Measurements from ENCODE around the gene CDH22. TPM values are rescaled to one million over a fixed set of nuclear protein-coding genes. Genes with fewer than 3 reads are reported as not detected.

The CDH22 gene
- total and polyA plus RNA-seq, 10 of the 15 experiments (the other 5 are each of a cell fraction or from before 2014, with no cell fraction given) = not detected

- ATAC-seq = no peak
- no peaks in the 10 kb centered on the region for H3K36me3 ChIP-seq (ENCODE audit: control insufficient read depth in 2 of 2, insufficient read depth in 2 of 2, low read length in 1 of 2)
- H3K9me3 ChIP-seq (replicated peaks; ENCODE audit: control insufficient read depth, insufficient read depth, low read length) = no peaks in the 10 kb centered on the region
- ChIA-PET SMC1A (ENCODE audit: uncharacterized antibody, unreplicated experiment) (no interaction called here), CTCF (no interaction called here), RAD21 (ENCODE audit: unreplicated experiment) (no interaction called here), POLR2A (interaction anchor here (0.6 kb wide), 1 partner anchor 16 kb away, joined by 3 read pairs; no protein-coding TSS in a partner anchor)
- no peak for DNase-seq (ENCODE audit: low read depth, low spot score)
- no peak overlapping the region for H2AFZ ChIP-seq (ENCODE audit: control insufficient read depth, low read depth, low read length)
- H4K20me1 ChIP-seq (ENCODE audit: control insufficient read depth, insufficient read depth) = no peaks in the 10 kb centered on the region
- H3K4me3 ChIP-seq = no peak overlapping the region
- H3K9ac ChIP-seq (ENCODE audit: control insufficient read depth, insufficient read depth, low read length) = no peak overlapping the region
- no TSS peak for BruUV-seq (replicated peaks)
- no peak overlapping the region for H3K4me2 ChIP-seq (ENCODE audit: control insufficient read depth, insufficient read depth)
- FAIRE-seq = no peak
- intact Hi-C loops (cut with micrococcal nuclease; ENCODE audit: unreplicated experiment) = no loop called here
- 38% methylated on average over 14 of the region's 18 CpGs for WGBS (ENCODE audit: insufficient coverage, insufficient replicate concordance, low lambda C conversion rate, missing lambda C conversion rate)
- no peak overlapping the region for H3K27ac ChIP-seq (ENCODE audit: control insufficient read depth, insufficient read depth)
- no peaks in the 10 kb centered on the region for H3K4me1 ChIP-seq (ENCODE audit: control insufficient read depth, insufficient read depth, low read length)
- H3K79me2 ChIP-seq (ENCODE audit: control insufficient read depth, insufficient read depth, low read length) = no peaks in the 10 kb centered on the region
- no peak for TF ChIP-seq ASH2L (IDR thresholded peaks at IDR 0.05; ENCODE audit: borderline replicate concordance, low read depth)
- TF ChIP-seq LARP7 (IDR thresholded peaks at IDR 0.05) = no peak
- no peak for TF ChIP-seq POLR2AphosphoS5 (IDR thresholded peaks at IDR 0.05; ENCODE audit: low read length)
- no peak for TF ChIP-seq RFX5 (IDR thresholded peaks at IDR 0.05; ENCODE audit: low read depth, low read length)
- TF ChIP-seq BHLHE40 (IDR thresholded peaks at IDR 0.05; ENCODE audit: borderline replicate concordance in 1 of 2, low read depth in 2 of 2, low read length in 1 of 2) = no peak
- no peak for TF ChIP-seq SREBF2 (IDR thresholded peaks at IDR 0.05; ENCODE audit: low read length)
- no peak for TF ChIP-seq E4F1 (IDR thresholded peaks at IDR 0.05; ENCODE audit: borderline replicate concordance, partially characterized antibody)
- no peak for TF ChIP-seq USF1 (IDR thresholded peaks at IDR 0.05; ENCODE audit: borderline replicate concordance, extremely low read length, insufficient read depth, low read depth, low read length)
- H3K27me3 ChIP-seq (replicated peaks in 1 of 2; ENCODE audit: control insufficient read depth in 2 of 2, insufficient read depth in 2 of 2, low read length in 1 of 2) = peaks cover 0 to 2% of the 10 kb centered on the region in 2 experiments; a peak in 2 of 4 replicates
- in situ Hi-C loops (cut with MboI) = no loop called here
These were observed 119.3 kb downstream of the CDH22 start for GRCh38 chr20:46188866-46189541.

All from GM12878 (cell line).